ENCODE measurements around the gene NOS3. TPM values are rescaled to one million over a fixed set of nuclear protein-coding genes. Genes with fewer than 3 reads are reported as not detected.

The NOS3 gene
- total and polyA plus RNA-seq, 2 donors (not counting 3 experiments of a cell fraction or from before 2014, with no cell fraction given) = 82.8 to 95.1 TPM

DNA sequence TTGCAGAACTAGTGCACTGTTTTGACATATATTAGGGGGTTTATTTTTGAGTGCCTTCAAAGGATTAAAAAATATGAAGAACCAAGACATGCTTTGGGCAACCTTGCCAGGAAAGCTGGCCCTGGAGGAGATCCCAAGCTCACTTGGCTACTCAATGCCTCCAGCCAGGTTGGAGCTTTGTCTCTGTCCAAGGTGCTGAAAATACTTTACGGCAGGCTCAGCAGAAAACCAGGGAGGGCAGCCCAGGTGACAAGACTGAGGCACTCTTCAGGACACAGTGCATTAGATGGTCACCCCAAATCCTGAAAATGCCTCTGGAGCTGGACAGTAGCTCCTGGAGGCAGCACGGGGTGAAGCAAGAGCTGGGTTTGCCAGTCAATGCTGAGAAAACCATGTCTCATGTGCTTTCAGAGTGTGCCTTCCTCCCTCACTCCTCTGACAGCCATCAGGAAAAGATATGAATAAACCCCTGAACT lies 6.9 kb upstream of the NOS3 start:
- H3K79me2 ChIP-seq (ENCODE audit: control insufficient read depth, insufficient read depth, low read length) = no peaks in the 10 kb centered on the region
- no peak overlapping the region for H3K27ac ChIP-seq (ENCODE audit: insufficient read depth, low read depth, low read length)
- BruUV-seq (replicated peaks) = no TSS peak
- H2AFZ ChIP-seq (ENCODE audit: low read depth, low read length) = no peak overlapping the region
- no peak overlapping the region for H3K4me3 ChIP-seq (replicated peaks in 1 of 3; ENCODE audit: insufficient read depth in 1 of 3, low read depth in 1 of 3, low read length in 3 of 3)
- ChIA-PET POLR2A (no interaction called here), CTCF (interaction anchor here (0.6 to 3.9 kb wide), 20 partner anchors 9 to 205 kb away, joined by 3 to 54 read pairs (median 4); no protein-coding TSS in a partner anchor)
- H3K27me3 ChIP-seq (ENCODE audit: control insufficient read depth in 2 of 2, insufficient read depth in 2 of 2, low read length in 2 of 2) = peaks cover 33 to 39% of the 10 kb centered on the region in 2 experiments
- no peaks in the 10 kb centered on the region for H3K36me3 ChIP-seq (ENCODE audit: control insufficient read depth in 2 of 2, extremely low read depth in 1 of 2, insufficient read depth in 2 of 2, low read length in 2 of 2)
- H3K4me2 ChIP-seq (ENCODE audit: insufficient read depth, low read length) = no peak overlapping the region
- no peaks in the 10 kb centered on the region for H3K9me3 ChIP-seq (replicated peaks; ENCODE audit: control insufficient read depth, insufficient read depth, low read length)
- peak; percentile 83 for FAIRE-seq
- dilution Hi-C loops (cut with MboI; ENCODE audit: extremely low pct_ligation_motif_present, low sequenced_read_pairs) (no loop called here), intact Hi-C loops (cut with micrococcal nuclease) (loop anchor here (10.0 kb wide), 1 partner anchor 419 kb away; the partner anchor contains the start of gene GIMAP4)
- H4K20me1 ChIP-seq (replicated peaks; ENCODE audit: control insufficient read depth, extremely low read depth, insufficient read depth, low read length) = no peaks in the 10 kb centered on the region
- TF ChIP-seq EZH2 (IDR thresholded peaks at IDR 0.05; ENCODE audit: borderline replicate concordance, low read depth, low read length, severe bottlenecking) (no peak), MYC (IDR thresholded peaks at IDR 0.05; ENCODE audit: low read depth, low read length) (no peak), FOS (IDR thresholded peaks at IDR 0.05; ENCODE audit: borderline replicate concordance, insufficient read depth, low read length) (no peak), GATA2 (IDR thresholded peaks at IDR 0.05; ENCODE audit: insufficient read depth, insufficient read length, low read depth, low read length) (no peak), POLR2A (IDR thresholded peaks at IDR 0.05; ENCODE audit: low read depth, low read length) (no peak), JUN (IDR thresholded peaks at IDR 0.05; ENCODE audit: borderline replicate concordance, insufficient read depth, insufficient read length, low read depth) (no peak), POLR2AphosphoS5 (IDR thresholded peaks at IDR 0.05; ENCODE audit: insufficient read depth, low read depth, low read length) (no peak)
- TF ChIP-seq, protein P1, sequence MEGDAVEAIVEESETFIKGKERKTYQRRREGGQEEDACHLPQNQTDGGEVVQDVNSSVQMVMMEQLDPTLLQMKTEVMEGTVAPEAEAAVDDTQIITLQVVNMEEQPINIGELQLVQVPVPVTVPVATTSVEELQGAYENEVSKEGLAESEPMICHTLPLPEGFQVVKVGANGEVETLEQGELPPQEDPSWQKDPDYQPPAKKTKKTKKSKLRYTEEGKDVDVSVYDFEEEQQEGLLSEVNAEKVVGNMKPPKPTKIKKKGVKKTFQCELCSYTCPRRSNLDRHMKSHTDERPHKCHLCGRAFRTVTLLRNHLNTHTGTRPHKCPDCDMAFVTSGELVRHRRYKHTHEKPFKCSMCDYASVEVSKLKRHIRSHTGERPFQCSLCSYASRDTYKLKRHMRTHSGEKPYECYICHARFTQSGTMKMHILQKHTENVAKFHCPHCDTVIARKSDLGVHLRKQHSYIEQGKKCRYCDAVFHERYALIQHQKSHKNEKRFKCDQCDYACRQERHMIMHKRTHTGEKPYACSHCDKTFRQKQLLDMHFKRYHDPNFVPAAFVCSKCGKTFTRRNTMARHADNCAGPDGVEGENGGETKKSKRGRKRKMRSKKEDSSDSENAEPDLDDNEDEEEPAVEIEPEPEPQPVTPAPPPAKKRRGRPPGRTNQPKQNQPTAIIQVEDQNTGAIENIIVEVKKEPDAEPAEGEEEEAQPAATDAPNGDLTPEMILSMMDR (IDR thresholded peaks at IDR 0.05; ENCODE audit: extremely low read depth in 1 of 2, insufficient read depth in 1 of 2, low read depth in 1 of 2, low read length in 2 of 2) = no peak
- TF ChIP-seq, protein P2, sequence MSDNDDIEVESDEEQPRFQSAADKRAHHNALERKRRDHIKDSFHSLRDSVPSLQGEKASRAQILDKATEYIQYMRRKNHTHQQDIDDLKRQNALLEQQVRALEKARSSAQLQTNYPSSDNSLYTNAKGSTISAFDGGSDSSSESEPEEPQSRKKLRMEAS (IDR thresholded peaks at IDR 0.05; ENCODE audit: insufficient read depth, insufficient read length) = no peak
- peak; percentile 36 for DNase-seq (ENCODE audit: low read depth, low spot score)
- H3K9me1 ChIP-seq (replicated peaks; ENCODE audit: control insufficient read depth, extremely low read depth, insufficient read depth, low read length) = no peaks in the 10 kb centered on the region
- peaks cover 7% of the 10 kb centered on the region for H3K4me1 ChIP-seq (ENCODE audit: control insufficient read depth, extremely low read depth, insufficient read depth, low read length)
- H3K9ac ChIP-seq (replicated peaks; ENCODE audit: extremely low read depth, insufficient read depth, low read length) = no peak overlapping the region
